ENCODE results near the gene ELMO1.

GRCh38 chr7:37096341-37096740 lies 352.3 kb downstream of the ELMO1 start:
- TF ChIP-seq POLR2A (IDR thresholded peaks at IDR 0.05; ENCODE audit: low read length), result no peak
- no peak for TF ChIP-seq GATA1 (IDR thresholded peaks at IDR 0.05; ENCODE audit: low read depth, low read length)
